Stimulated activated CD8-positive, alpha-beta memory T cell treated with anti-CD3 and anti-CD28 coated beads, Interleukin-15, amount 100 ng/mL, for 48 hours (primary cell): ENCODE results near the gene POR.
A peak's percentile ranks its signal among the peaks of the same experiment; 100 is the strongest.
"Not testable (repeated sequence)": the region's sequence is repeated elsewhere in the genome, so short reads cannot be mapped to it uniquely, and the experiment has no call there.

Experiments
- DNase-seq, 2 donors: peaks; one replicate each; pipeline ENCODE4 v3.0.0-alpha.2; 2020; ENCODE audit warnings: low read depth in 2 of 2

Gene POR

DNA sequence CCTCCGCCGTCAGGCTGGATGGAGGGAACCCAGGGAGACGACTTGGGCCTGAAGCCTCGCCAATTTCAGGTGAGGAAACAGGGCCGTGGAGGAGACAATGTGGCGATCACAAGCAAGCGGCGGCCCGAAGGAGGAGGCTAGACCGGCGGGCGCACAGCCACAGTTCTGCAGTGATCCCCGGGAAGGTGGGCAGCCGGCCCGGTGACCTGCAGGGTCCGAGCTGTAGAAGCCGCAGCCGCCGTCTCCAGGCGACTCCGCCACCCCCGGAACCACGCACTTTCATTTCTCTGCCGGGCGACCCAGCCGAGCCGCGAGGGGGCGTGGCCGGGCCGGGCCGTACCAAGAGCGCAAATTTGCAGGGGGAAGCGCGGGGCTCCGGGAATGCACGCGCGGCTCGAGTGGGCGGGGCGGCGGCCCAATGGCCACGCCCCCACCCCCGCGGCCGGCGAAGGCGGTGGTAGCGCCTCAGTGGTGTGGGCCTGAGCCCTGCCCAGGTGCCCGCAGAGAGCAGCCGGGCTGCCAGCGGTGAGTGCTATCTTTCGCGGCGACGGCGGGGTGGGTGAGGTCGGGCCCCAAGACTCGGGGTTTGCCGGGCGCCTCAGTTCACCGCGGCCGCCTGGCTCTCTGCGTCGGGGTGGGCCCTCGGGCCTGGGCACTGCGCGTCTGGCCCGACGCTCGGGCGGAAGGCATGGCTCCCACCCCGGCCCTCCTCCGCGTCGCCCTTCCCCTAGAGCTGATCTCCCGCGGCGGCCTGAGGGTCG, at the start of gene POR:
TSS of gene POR (plus strand) at position 501 of the 761 bp plus-strand sequence. CDS start 38,847 bp downstream, outside the sequence.
- peak; percentile 92 for DNase-seq

DNA sequence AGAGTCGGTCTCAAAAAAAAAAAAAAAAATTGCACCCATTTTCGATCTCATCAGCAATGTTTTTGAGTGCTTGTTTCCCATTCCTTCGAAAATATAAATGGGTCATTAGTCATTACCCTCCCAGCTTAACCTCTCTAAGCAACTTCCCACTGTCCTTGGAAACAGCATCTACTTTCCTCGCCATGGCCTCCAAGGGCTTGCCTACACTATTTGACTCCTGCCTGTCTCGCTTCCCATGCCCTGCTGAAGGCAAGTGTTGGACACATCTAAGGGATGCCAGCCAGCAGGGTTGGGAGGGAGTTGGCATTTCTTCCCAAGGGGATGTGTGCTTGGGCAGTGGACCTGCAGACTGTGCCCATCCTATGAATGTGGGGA, 48.9 kb upstream of the POR start:
- no peak for DNase-seq

DNA sequence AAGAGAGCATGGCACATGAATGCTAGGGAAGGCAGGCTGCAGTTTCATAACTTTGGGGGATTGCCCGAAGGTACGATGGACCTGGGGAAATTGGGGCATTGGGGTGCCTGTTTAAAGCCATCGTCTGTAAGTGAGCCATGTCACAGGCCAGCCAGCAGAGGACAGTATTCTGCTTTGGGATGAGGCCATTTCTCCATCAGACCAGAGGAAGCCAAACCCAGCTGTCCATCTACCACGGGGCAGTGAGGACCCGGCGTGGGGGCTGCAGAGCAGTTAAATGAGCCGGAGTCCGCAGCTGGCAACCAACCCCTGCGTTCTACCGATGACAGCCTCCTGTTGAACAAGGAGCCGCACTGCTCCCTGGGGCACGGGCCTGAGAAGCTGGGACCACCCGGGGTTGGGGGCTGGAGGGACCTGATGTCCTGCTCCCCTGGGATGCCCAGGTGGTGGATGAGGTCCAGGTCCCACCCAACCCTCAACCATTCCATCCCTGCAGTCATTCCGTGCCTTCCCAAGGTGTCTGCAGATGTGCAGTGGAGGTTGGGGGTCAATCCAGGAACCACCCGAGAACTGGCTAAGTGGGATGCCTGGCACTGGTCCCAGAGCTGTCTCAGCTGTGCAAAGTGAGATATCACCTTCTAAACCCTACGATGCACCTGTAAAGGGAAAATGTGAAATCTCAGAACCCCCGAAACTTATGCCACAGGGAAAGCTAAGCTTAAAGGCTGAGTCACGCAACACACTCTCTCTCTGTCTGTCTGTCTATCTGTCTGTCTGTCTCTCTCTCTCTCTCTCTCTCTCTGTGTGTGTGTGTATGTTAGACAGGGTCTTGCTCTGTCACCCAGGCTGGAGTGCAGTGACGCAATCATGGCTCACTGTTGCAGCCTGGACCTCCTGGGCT, 48.2 kb upstream of the POR start:
- DNase-seq: peak in 1 of 2 donors; percentile 19

DNA sequence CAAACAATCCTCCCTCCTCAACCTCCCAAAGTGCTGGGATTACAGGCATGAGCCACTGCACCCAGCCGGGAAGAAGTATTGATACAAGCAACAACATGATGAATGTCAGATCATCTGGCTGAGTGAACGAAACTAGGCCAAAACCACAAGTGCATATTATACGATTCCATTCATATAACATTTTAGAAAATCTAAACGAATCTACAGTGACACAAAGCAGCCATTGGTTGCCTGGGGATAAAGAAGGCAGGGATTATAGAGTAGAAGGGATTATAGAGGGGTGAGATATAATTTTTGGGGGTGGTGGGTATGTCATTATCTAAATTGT, 47.6 kb upstream of the POR start:
- DNase-seq: no peak

DNA sequence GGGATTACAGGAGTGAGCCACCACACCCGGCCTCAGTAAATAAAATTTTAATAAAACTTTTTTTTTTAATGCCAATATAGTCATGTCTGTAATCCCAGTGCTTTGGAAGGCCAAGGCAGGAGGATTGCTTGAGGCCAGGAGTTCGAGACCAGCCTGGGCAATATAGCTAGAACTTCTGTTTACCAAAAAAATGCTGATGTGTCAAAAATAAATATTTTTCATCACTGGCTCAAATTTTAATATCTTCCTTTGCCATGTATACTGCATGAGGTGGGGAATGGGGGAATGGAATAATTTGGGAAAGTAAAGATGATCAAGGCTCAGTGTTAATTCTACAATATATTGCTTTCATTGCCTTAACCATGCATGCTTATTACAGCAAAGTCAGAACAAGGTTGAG, 46.8 kb upstream of the POR start:
- no peak for DNase-seq

DNA sequence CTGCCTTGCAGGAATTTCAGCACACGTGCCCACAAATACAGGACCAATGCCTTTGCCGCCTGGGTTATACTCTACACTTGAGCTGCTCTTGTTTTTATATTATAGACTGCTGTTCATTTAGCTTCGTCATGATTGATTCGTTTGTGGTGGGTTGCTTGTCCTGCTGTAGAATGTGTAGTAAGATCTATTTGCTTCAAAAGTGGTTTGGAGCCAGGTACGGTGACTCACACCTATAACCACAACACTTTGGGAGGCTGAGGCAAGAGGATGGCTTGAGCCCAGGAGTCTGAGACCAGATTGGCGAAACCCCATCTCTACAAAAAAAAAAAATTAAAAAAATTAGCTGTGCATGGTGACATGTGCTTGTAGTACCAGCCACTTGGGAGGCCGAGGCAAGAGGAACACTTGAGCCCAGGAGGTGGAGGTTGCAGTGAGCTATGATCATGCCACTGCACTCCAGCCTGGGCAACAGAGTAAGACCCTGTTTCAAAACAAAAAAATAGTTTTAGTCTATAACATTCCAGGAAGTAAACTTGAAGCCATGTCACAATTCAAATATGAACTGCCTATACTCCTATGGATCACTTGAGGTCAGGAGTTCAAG, 45.1 kb upstream of the POR start:
- no peak for DNase-seq

DNA sequence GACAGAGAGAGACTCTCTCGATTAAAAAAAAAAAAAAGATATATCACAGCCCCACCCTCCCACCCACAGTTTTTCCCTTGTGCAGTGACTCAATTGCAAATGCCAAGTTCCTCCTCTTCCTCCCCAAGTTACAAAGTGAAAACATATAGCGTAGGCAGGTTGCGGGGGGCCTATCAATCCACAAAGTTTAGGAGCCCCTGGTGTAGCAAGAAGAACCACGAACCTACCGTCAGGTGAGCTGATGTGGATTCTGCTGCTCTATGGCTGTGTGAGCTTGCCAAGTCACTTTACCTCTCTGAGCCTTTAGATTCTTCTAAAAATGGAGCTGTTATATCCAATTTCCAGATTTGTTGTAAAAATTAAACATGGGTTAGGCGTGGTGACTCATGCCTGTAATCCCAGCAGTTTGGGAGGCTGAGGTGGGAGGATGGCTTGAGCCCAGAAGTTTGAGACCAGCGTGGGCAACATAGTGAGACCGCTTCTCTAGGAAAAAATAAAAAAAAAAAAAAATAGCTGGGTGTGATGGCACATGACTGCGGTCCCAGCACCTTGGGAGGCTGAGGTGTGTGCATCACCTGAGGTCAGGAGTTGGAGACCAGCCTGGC, 44.3 kb upstream of the POR start:
- peak in 1 of 2 donors; percentile 32 for DNase-seq

DNA sequence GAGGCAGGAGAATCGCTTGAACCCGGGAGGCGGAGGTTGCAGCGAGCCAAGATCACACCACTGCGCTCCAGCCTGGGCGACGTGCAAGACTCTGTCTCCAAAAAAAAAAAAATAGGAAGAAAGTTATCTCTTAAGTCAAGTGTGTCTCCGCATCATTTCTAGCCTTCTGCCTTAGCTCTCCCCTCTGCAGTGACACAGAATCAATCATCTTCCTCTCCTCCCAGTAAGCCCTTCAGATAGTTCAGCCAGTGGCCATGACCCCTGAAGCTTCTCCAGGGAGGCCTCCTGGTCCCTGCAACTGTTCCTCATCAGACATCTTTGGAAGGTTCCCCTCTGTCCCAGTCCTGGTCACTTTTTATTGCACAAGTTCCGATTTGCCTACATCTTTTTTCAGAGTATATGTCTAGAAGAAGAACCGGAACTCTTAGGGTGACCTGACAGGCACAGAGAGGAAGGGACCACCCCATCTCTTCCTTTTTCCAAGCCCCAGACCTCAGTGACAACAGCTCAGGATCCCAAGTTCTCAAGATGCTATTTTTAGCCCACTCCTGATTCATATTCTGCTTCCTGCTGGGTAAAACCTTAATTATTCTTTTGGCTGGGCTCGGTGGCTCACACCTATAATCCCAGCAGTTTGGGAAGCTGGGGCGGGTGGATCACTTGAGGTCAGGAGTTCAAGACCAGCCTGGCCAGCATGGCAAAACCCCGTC, 42.7 kb upstream of the POR start:
- DNase-seq: no peak

DNA sequence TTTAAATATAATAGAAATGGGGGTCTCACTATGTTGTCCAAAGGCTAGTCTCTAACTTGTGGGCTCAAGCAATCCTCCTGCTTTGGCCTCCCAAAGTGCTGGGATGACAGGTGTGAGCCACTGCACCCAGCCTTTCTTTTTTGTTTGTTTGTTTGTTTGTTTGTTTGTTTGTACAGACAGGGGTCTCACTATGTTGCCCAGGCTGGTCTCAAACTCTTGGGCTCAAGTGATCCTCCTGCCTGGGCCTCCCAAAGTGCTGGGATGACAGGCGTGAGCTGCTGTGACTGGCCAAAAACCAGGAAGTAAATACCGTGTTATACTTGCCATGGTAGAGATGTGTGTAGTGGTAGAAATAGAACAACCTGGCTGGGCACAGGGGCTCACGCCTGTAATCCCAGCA, 40.8 kb upstream of the POR start:
- not testable (repeated sequence) for DNase-seq

DNA sequence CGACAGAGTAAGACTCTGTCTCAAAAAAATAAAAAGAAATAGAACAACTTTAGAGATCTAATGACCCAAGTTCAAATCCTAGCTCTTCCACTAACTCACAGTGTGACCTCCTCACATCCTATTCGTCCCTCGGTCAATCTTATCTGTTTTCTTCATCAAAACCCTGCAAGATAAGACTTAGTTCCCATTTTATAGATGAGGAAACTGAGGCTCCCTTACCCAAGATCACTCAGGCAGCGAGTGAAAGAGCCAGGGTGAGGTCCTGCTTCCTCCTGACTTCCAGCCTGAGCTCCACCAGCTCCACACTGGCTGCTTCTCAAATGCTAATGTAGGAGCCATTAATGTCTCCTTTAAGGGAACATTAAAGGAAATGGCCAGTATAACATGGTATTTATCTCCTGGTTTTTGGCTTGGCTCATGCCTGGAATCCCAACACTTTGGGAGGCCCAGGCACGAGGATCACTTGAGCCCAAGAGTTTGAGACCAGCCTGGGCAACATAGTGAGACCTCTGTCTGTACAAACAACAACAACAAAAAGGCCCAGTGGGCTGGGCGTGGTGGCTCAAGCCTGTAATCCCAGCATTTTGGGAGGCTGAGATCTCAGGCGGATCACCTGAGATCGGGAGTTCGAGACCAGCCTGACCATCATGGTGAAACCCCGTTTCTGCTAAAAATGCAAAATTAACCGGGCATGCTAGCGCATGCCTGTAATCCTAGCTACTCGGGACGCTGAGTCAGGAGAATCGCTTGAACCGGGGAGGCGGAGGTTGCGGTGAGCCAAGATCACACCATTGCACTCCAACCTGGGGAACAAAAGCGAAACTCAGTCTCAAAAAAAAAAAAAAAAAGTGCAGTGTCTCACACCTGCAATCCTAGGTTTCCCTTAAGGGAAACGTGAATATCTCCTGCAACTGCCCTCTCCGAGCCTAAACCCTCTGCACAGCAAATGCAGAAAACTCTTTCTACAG, 39.6 kb upstream of the POR start:
- DNase-seq: no peak

DNA sequence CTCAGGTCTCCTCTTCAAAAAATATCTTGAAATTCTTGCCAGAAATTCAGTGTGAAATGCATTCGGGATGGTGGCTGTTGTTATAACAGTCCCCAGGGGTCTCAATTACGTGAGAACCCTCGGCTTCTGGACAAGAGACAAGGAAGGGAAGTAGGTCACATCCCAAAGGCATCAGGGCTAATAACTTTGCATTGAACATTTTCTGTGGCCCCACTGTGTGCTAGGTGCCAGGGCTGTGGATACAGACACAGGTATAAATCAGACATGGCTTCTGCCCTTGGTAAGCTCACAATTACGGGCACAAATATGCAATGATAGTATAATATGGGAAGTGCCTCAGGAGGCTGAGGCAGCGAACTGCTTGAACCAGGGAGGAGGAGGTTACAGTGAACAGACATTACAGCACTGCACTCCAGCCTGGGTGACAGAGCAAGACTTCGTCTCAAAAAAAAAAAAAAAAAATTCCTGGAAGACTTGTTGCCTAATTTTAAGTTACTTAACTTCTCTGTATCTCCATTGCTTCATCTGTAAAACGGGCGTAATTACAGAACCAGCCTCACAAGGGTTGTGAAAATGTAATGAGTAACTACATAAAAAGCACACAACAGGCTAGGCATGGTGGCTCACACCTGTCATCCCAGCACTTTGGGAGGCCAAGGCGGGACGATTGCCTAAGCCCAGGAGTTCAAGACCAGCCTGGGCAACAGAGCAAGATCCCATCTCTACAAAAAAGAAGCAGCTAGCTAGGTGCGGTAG, 38.7 kb upstream of the POR start:
- no peak for DNase-seq

DNA sequence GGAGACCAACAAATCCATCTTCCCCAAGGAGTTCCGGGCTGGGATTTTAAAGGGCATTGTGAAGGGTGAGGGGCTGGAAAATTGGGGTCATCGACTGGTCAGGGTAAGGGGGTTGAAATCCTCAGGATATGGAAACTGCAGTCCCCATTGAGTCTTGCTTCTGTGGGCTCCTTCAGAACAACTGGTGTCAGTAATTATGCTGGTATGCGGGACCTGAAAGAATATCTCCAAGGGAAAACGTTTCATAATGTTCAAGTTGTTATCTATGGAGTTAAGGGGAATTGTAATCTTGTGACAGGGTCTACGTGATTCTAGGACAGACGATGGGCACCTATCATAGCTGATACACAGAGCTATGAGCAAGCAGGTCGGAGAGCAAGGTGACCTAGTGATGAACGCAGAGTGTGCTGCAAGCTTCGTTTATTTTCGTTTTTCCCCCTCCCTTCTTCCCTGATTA, 36.6 kb upstream of the POR start:
- no peak for DNase-seq

DNA sequence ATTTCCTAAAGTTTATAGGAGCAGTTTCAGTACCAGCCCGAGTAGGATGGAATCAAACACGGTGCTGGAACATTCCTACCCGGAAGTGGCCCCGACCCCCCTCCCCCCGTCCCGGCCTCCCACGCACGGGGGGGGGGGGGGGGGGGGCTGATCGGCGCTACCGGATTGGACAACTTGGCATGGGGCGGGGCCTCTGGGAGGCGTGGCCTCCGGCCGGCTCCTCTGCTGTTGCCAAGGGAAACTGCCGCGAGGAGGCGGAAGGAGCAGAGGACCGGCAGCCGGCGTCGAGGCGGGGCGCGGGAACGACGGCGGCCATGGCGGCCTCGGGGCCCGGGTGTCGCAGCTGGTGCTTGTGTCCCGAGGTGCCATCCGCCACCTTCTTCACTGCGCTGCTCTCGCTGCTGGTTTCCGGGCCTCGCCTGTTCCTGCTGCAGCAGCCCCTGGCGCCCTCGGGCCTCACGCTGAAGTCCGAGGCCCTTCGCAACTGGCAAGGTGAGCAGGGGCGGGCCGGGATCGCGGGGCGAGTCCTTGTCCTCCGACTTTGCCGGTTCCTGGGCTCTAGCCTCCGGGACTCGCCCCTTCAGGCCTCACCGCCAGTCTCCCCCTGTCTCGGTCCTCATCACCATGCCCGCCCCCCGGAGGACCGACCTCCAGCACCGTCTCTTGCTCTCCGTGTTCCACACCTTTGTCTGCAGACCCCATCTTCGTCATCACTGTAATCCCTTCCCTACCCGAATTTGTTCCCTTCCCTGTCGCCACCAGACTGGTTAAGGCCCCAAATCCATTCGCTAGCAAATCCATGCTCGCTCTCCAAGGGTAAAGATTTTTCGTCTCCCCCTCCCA, 36.0 kb upstream of the POR start, which contains the start of gene RHBDD2:
TSS of gene RHBDD2 (plus strand) at position 266 of the 843 bp plus-strand sequence. CDS start at position 315, 49 bp downstream.
- DNase-seq: peak; percentile 93 to 94

DNA sequence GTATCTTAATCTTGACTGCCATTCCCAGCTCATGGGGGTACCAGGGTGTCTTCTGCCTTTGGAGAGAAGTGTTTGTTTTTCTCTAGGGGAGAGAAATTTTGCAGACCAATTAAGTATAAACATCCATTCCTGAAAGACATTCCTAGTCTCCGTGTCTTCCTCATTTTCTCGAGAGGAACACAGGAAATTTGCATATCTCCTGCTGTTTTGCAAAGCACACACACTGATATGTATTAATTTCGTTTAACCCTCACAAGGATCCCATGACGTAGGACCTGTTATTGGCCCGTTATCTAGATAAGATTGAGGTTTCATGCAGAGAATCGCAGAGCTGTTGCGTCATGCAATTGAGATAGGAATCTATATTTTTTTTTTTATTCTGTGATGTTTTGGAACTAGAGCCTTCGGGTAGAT, 35.2 kb upstream of the POR start:
- DNase-seq: no peak

DNA sequence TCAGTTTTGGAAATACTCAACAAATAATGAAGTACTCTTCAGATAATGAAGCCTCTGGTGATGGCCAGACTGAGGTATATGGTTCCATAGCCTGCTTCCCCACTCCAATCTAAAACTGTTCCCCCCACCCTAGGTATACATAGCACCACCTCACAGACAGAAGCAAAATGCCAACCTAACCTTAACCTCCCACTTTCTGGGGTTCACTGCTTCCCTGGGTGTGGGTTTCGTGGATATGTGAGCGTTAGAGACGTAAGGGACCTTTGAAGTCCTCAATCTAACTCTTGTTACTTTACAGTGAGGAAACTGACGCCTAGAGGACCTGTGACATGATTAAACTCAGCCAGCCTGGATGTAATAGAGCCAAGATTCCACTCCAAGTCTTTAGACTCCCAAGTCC, 34.7 kb upstream of the POR start:
- no peak for DNase-seq

DNA sequence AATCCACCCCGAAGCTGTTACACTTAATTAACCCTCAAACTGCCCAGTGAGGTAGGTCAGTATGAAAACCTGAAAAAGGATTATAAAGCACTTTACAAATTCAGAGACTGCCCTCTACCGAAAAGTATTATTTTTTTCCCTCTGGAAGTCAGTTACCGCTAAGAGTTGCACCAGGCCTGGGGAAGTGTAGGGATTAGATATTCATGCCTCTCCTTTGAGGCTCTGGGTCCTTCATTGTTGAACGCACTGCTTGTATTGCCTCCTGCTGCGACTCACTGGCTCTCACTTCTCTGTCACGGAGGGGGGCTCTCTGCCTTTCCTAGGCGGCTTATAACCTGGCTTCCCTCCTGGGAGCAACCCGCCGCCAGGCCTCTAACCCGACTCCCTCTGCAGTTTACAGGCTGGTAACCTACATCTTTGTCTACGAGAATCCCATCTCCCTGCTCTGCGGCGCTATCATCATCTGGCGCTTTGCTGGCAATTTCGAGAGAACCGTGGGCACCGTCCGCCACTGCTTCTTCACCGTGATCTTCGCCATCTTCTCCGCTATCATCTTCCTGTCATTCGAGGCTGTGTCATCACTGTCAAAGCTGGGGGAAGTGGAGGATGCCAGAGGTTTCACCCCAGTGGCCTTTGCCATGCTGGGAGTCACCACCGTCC, 33.4 kb upstream of the POR start:
- DNase-seq: no peak

DNA sequence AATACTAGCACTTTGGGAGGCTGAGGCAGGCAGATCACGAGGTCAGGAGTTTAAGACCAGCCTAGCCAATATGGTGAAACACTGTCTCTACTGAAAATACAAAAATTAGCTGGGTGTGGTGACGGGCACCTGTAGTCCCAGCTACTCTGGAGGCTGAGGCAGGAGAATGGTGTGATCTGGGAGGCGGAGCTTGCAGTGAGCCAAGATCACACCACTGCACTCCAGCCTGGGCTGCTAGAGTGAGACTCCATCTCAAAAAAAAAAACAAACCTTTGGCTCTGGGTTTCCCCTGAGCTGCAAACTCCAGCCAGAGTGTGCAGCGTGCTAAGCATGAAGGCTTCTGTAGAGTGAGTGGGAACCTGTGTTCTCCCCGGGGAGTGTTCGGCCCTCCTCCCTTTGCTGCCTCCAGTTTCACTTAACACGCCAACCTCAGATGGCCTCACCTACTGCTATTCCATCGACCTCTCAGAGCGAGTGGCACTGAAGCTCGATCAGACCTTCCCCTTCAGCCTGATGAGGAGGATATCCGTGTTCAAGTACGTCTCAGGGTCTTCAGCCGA, 31.6 kb upstream of the POR start:
- not testable (repeated sequence) for DNase-seq

DNA sequence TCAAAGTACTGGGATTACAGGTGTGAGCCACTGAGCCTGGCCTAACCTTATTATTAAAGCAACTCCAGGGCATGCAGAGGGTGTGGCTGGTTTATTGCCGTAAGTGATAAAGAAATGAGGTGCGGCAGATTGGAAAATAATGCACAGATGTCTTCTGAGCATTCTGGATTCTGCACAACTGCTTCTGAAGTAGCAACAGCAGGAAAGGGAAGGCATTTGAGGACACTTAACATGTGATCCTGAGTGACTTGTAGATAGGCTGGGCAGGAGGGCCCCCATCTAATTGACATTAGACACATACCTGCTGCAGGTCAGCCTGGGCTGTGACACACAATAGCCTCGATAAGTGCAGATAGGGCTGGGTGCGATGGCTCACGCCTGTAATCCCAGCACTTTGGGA, 30.5 kb upstream of the POR start:
- no peak for DNase-seq
